Measurements from ENCODE around the gene GADD45GIP1.

The GADD45GIP1 gene

DNA sequence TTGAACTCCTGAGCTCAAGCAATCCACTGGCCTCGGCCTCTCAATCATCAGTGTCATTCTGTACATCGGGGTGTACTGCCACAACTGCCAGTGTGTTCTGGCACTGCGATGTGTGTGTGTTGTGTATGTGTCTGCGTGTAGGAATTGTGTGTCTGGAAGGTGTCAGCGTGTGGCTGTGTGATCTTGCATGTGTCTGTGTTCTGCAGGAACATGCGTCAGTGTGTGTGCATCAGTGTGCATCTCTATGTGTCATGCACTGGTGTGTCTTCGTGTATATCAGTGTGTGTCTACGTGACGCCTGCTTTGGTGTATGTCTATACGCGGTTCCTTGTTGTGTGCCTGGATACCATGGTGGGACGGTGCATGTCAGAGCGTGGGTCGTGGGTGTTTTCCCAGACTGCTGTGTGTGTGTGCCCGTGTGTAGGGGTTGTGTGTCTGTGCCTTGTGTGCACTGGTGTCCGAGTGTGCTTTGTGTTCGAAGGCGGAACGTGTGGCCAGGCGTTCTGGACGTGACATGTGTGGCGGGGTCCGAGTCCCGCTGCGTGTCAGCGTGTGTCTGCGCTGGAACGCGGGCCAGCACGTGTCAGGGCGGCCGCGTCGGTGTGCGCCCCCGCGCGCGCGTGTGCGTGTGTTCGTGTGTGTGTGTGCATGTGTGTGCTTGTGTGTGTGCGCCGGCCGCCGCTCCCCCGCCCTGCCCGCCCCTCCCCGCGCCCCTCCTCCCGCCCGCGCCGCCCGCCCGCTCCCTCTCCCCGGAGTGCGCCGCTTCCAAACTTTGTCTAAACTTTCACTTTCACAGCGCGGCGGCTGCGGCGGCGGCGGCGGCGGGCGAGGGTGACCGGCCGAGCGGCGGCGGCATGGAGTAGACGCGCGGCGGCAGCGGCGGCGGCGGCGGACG is 37.9 kb upstream of the GADD45GIP1 start, which contains the start of gene NFIX:
Gene NFIX, plus strand, starts transcription at position 775 of the 895 bp plus-strand sequence. CDS start 363 bp downstream, outside the sequence.
- Mint-ChIP-seq H3K4me3 (peak within 1 kb of the TSS; percentile 92), H3K27ac (peak within 1 kb of the TSS; percentile 88), H3K4me1 (peaks cover 12% of the 10 kb centered on the region), H3K27me3 (no peaks in the 10 kb centered on the region), H3K36me3 (no peaks in the 10 kb centered on the region), H3K9me3 (no peaks in the 10 kb centered on the region)

DNA sequence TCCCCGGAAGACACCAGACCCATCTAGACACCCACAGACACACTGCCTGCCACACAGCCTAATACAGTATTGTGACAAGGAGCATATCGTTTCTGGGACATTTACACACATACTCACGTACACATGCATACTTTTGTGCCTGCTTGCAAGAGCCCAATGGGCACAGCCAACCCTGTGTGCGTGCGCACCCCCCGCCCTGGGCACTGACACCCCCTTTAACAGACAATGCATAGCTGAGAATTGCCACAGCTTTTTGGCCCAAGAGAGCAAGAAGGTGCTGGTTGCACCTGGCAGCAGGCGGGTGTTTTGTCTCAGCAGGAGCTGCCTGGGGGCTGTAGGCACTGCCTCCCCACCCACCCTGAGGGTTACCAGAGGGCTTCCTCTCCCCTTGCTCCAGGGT is 36.5 kb upstream of the GADD45GIP1 start:
- Mint-ChIP-seq H3K36me3 (no peaks in the 10 kb centered on the region), H3K27ac (peak overlapping the region; percentile 21), H3K4me3 (no peak overlapping the region), H3K9me3 (no peaks in the 10 kb centered on the region), H3K27me3 (no peaks in the 10 kb centered on the region), H3K4me1 (peaks cover 12% of the 10 kb centered on the region)

DNA sequence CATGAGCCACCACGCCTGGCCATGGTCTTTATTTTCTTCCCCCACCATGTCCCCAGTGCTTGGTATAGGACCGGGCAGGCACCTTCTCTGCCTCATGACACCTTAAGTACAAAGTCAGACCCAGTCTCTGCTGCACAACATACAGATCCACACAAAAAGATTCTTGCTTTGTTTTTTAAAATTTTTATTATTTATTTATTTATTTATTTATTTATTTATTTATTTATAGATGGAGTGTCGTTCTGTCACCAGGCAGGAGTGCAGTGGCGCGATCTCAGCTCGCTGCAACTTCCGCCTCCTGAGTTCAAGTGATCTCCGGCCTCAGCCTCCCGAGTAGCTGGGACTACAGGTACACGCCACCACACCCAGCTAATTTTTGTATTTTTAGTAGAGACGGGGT is 35.7 kb upstream of the GADD45GIP1 start:
- Mint-ChIP-seq H3K27me3 (no peaks in the 10 kb centered on the region), H3K4me1 (peaks cover 12% of the 10 kb centered on the region), H3K27ac (no peak overlapping the region), H3K36me3 (no peaks in the 10 kb centered on the region), H3K4me3 (no peak overlapping the region), H3K9me3 (no peaks in the 10 kb centered on the region)

DNA sequence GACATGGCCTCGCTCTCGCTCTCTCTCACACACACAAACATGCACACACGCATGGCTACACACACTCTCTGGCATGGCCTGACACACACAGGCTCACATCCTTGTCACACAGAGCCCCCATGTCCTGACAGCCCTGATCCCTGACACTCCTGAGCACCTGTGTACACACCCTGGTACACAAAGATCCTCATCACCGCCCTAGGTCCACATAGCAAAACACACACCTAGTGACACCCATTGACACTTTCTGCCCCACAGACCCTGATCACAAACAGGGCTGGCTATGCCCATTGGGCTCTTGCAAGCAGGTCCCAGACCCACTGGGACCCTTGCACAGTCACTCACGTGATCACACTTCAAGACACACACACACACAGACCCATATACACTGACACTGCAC is 34.3 kb upstream of the GADD45GIP1 start:
- Mint-ChIP-seq H3K9me3 (no peaks in the 10 kb centered on the region), H3K27me3 (no peaks in the 10 kb centered on the region), H3K4me3 (no peak overlapping the region), H3K27ac (peak overlapping the region; percentile 14), H3K36me3 (no peaks in the 10 kb centered on the region), H3K4me1 (peaks cover 6% of the 10 kb centered on the region)

DNA sequence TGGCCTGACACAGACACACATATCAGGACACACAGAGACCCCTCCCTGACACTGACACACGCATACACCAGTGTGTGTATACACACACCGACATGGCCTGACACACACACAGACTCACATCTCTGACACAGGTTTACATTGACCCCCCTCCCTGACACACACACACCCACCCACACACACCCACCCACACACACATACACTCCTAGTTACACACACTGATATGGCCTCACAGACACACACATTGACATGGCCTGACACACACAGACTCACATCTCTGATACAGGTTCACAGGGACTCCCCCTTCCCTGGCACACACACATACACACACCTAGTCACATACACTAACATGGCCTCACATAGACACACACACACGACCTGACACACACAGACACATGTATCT is 33.8 kb upstream of the GADD45GIP1 start:
- Mint-ChIP-seq H3K4me3 (no peak overlapping the region), H3K36me3 (no peaks in the 10 kb centered on the region), H3K9me3 (no peaks in the 10 kb centered on the region), H3K27me3 (no peaks in the 10 kb centered on the region), H3K27ac (no peak overlapping the region), H3K4me1 (peaks cover 6% of the 10 kb centered on the region)

DNA sequence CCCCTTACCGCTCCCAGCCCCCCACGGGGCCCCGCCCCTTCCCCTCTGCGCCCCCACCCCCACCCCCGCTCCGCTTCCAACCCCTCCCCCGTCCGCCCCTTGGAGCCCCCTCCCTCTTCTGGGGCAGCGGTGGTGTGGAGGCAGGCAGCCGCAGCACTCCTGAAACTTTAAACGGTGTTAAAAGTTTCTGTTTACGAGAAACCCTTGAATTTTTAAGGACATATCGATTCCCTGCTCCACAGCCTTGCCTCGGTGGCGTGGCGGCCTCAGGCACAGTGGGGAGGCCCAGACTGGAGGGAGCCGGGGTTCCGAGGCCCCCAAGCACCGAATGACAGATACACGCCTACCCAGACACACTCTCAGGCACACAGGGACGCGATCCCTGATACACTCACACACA is 33.4 kb upstream of the GADD45GIP1 start:
- H3K27me3 Mint-ChIP-seq: no peaks in the 10 kb centered on the region
- H3K36me3 Mint-ChIP-seq: no peaks in the 10 kb centered on the region
- peaks cover 6% of the 10 kb centered on the region for H3K4me1 Mint-ChIP-seq
- H3K9me3 Mint-ChIP-seq: no peaks in the 10 kb centered on the region
- no peak overlapping the region for H3K4me3 Mint-ChIP-seq
- H3K27ac Mint-ChIP-seq: no peak overlapping the region

DNA sequence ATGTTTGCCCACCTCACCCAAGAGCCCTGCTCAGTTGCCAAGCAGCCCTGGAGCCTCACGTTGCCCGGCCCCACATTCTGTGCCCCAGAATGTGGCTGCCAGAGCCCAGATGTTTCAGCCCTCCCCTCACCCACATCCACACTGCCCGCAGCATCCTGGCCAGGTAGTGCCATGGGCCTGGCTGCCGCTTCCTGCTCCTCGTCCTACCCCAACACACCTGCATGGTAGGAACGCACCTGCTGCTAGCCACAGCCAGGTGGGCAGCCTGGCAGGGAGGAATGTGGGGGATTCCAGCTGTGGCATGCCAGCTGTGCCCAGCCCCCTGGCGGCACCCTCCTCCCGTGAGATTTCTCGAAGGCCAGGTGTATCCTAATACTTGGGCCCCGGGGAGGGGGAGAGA is 30.8 kb upstream of the GADD45GIP1 start:
- Mint-ChIP-seq H3K27me3 (no peaks in the 10 kb centered on the region), H3K27ac (no peak overlapping the region), H3K4me3 (no peak overlapping the region), H3K9me3 (no peaks in the 10 kb centered on the region), H3K4me1 (no peaks in the 10 kb centered on the region), H3K36me3 (no peaks in the 10 kb centered on the region)

DNA sequence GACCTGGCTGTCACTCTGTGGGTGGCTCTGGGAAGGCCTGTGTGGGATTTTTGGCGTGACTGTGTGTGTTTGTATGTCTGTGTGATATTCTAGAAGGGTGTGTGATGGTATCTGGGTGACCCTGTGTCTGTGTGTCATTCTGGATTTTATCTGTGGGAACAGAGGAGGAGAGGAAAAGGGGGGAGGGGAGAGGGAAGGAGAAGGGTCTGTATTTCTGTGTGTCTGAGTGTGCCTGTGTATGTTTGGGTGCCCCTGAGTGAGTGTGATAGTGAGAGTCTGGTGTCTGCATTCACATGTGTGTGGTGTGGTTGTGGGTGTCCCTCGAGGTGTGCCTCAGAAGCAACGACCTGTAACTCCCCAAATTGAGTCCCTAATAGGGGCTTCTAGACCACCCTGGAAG is 30.2 kb upstream of the GADD45GIP1 start:
- Mint-ChIP-seq H3K27me3 (no peaks in the 10 kb centered on the region), H3K27ac (no peak overlapping the region), H3K9me3 (no peaks in the 10 kb centered on the region), H3K4me3 (no peak overlapping the region), H3K4me1 (no peaks in the 10 kb centered on the region), H3K36me3 (no peaks in the 10 kb centered on the region)

DNA sequence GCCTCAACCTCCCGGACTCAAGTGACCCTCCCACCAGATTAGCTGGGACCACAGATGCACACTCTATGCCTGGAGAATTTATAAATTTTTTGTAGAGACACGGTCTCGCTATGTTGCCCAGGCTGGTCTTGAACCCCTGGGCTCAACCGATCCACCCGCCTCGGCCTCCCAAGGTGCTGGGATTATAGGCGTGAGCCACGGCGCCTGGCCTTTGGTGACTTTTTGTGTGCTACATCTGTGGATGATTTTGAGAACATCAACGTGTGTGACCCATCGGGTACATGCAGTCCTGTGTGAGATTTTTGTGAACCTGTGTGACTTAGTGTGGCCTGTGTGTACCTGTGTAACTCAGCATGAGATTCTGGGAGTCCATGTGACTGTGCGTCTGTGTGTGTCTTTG is 29.7 kb upstream of the GADD45GIP1 start:
- H3K36me3 Mint-ChIP-seq: no peaks in the 10 kb centered on the region
- no peaks in the 10 kb centered on the region for H3K27me3 Mint-ChIP-seq
- H3K4me1 Mint-ChIP-seq: no peaks in the 10 kb centered on the region
- H3K27ac Mint-ChIP-seq: peak overlapping the region; percentile 2
- H3K9me3 Mint-ChIP-seq: no peaks in the 10 kb centered on the region
- no peak overlapping the region for H3K4me3 Mint-ChIP-seq

DNA sequence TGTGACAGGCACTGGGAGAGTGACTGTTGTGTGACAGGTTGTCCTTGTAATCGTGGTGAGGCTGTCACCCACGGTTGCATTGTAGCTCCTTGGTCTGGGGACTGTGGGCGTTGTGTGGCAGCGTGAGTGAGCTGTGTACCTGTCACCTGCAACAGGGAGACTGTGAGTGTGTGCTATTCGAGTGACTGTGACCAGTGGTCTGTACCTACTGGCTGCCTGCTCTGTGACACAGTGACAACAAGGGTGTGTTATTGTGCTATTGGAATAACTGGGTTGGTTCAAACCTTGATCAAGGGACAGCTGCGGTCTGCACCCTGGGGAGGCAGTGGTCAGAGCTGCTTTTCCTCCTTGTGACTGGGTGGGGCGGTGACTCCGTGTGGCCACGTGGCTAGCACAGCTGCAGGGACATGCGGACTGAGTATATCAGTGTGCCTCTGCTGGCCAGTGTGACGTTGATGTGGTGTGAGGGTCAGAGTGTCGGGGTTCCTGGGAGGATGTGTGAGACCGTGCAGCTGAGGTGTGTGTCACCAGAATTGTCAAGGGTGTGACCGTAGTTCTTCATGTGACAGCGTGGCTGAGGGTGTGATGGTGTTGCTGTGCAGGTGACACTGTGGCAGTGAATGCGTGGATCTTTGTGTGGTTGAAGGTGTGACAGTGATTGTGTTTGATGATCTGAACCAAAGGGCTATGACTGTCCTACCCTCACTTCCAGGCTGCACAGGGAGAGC is 28.2 kb upstream of the GADD45GIP1 start:
- H3K27me3 Mint-ChIP-seq: no peaks in the 10 kb centered on the region
- peak overlapping the region; percentile 20 for H3K27ac Mint-ChIP-seq
- no peaks in the 10 kb centered on the region for H3K36me3 Mint-ChIP-seq
- no peak overlapping the region for H3K4me3 Mint-ChIP-seq
- no peaks in the 10 kb centered on the region for H3K9me3 Mint-ChIP-seq
- H3K4me1 Mint-ChIP-seq: no peaks in the 10 kb centered on the region

DNA sequence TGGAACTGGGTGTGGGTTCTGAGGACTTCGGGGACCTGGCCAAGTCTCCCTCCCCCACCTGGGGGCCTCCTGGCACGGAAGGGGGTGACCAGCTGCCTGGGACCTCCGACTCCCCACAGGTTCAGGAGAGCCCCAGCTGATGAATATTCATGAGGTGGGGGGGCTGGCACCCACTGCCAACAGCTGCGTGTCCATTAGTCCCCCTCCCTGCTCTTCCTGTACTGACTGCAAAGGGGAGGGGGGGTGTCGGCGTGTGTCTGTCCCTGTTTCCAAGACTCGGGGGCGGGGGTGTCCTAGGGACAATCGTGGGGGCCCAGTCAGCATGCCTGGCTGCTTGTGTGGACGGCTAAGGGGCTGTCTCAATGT is 27.6 kb upstream of the GADD45GIP1 start:
- H3K4me3 Mint-ChIP-seq: no peak overlapping the region
- no peaks in the 10 kb centered on the region for H3K36me3 Mint-ChIP-seq
- H3K27ac Mint-ChIP-seq: no peak overlapping the region
- H3K27me3 Mint-ChIP-seq: no peaks in the 10 kb centered on the region
- no peaks in the 10 kb centered on the region for H3K4me1 Mint-ChIP-seq
- no peaks in the 10 kb centered on the region for H3K9me3 Mint-ChIP-seq

DNA sequence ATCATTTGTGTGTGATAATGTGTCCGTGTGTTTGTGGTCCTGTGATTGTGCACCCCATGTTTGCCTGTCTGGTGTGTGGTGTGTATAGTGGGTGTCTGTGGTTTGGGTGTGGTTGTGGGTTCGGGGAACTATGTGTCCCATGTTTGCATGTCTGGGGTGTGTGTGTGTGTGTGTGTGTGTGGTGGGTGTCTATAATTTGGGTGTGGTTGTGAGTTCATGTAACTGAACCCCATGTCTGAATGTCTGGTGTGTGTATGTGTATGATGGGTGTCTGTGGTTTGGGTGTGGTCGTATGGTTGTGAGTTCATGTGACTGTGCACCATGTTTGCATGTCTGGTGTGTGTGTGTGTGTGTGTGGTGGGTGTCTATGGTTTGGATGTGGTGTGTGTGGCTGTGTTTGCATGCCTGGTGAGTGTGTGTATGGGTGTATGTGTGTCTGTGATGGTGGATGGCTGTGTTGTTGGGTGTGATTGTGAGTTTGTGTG is 27.2 kb upstream of the GADD45GIP1 start:
- Mint-ChIP-seq H3K27me3 (no peaks in the 10 kb centered on the region), H3K9me3 (no peaks in the 10 kb centered on the region), H3K27ac (no peak overlapping the region), H3K4me3 (no peak overlapping the region), H3K36me3 (no peaks in the 10 kb centered on the region), H3K4me1 (no peaks in the 10 kb centered on the region)

DNA sequence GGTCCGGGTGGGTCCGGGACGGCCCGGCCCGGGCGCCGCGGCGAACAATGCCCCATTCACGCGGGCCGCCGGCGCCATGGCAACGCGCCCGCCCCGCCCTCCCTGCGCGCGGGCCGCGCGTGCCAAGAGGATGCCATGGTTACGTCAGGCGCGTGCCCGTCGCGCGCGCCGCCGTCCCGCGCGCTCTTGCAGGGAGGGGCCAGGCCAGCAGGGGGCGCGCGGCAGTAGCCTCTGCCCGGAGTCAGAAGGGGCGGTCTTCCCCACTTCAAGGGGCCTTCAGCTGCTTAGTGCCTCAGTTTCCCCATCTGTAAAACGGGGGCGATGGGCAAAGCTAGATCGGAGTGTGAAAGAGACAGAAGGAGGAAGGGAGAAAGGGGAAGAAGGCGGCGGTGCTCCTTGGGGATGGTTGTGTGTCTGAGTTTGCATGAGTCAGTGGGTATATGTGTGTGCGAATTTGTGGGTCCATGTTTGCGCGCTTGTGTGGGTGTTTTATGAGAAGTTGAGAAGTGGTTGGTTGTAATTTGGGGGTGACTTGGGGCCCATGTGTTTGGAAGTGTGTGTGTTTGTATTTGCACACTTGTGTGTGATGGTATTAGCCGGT is 26.6 kb upstream of the GADD45GIP1 start:
- no peak overlapping the region for H3K4me3 Mint-ChIP-seq
- H3K4me1 Mint-ChIP-seq: no peaks in the 10 kb centered on the region
- H3K27me3 Mint-ChIP-seq: no peaks in the 10 kb centered on the region
- no peak overlapping the region for H3K27ac Mint-ChIP-seq
- H3K9me3 Mint-ChIP-seq: no peaks in the 10 kb centered on the region
- no peaks in the 10 kb centered on the region for H3K36me3 Mint-ChIP-seq

DNA sequence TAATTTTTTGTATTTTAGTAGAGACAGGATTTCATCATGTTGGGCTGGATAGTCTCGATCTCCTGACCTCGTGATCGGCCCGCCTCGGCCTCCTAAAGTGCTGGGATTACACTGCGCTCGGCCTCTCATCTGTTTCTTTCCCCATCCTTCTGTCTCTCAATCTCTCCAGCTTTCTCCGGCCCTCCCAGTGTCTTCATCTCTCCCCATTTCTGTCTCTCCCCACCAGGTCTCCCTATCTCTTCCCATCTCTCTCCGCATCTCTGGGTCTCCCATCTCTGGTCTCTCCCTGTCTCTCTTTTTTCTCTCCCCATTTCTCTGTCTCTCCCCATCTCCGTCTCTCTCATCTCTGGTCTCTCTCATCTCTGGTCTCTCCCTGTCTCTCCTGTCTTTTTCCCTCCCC is 26.1 kb upstream of the GADD45GIP1 start:
- Mint-ChIP-seq H3K36me3 (no peaks in the 10 kb centered on the region), H3K4me3 (no peak overlapping the region), H3K27ac (no peak overlapping the region), H3K27me3 (peaks cover under 1% of the 10 kb centered on the region), H3K4me1 (no peaks in the 10 kb centered on the region), H3K9me3 (no peaks in the 10 kb centered on the region)

DNA sequence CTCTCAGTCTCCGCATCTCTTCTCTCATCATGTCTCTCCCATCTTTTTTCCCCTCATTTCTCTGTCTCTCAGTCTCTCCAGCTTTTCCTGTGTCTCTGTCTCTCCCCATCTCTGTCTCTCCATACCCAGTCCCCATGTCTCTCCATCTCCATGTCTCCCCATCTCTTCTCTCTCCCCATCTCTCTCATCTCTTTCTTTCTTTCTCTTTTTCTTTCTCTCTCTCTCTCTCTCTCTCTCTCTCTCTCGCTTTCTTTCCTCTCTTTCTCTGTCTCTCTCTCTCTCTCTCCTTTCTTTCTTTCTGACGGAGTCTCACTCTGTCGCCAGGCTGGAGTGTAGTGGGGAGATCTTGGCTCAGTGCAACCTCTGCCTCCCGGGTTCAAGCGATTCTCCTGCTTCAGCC is 25.6 kb upstream of the GADD45GIP1 start:
- no peak overlapping the region for H3K27ac Mint-ChIP-seq
- peaks cover 5% of the 10 kb centered on the region for H3K27me3 Mint-ChIP-seq
- no peaks in the 10 kb centered on the region for H3K36me3 Mint-ChIP-seq
- H3K9me3 Mint-ChIP-seq: no peaks in the 10 kb centered on the region
- peaks cover 3% of the 10 kb centered on the region for H3K4me1 Mint-ChIP-seq
- H3K4me3 Mint-ChIP-seq: no peak overlapping the region

DNA sequence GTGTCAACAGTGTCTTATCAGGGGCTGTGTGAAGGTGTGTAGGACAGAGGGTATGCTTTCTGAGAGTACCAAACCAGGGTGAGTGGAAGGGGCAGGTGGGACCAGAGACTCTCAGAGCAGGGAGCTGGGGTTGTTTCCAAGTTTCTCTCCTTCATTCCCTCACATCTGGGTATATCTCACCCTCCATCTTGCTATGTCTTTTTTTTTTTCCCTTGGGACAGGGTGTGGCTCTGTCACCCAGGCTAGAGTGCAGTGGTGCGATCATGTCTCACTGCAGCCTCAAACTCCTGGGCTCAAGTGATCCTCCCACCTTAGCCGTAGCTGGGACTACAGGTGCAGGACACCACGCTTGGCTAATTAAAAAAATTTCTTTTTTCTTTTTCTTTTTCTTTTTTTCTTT is 23.0 kb upstream of the GADD45GIP1 start:
- H3K27me3 Mint-ChIP-seq: peaks cover 7% of the 10 kb centered on the region
- H3K36me3 Mint-ChIP-seq: no peaks in the 10 kb centered on the region
- H3K9me3 Mint-ChIP-seq: no peaks in the 10 kb centered on the region
- H3K27ac Mint-ChIP-seq: no peak overlapping the region
- H3K4me3 Mint-ChIP-seq: no peak overlapping the region
- H3K4me1 Mint-ChIP-seq: peaks cover 4% of the 10 kb centered on the region

Measured in activated naive CD4-positive, alpha-beta T cell treated with anti-CD3 and anti-CD28 coated beads, Interleukin-2, amount 50 U/mL, for 24 hours (primary cell).